OCI-LY3 (cell line): ENCODE data around the gene FCER2.

Experiments used
- H2AFZ ChIP-seq: fragments of 200-600, 300-600 bp; shearing (Covaris generic); 2 replicates; pipeline ENCODE4 v1.6.0; 2014; ENCODE audit warnings: antibody characterized with exemption, low read depth, low read length
- H3K27ac ChIP-seq: fragments of 200-600, 300-600 bp; sonication (generic); 2 replicates; pipeline ENCODE4 v1.5.1; 2014; ENCODE audit warnings: mild to moderate bottlenecking, low read length, moderate library complexity, mixed read lengths
- H3K27me3 ChIP-seq: fragments of 200-600, 300-600 bp; sonication (generic); 2 replicates; pipeline ENCODE4 v1.6.1; 2014; ENCODE audit warnings: low read depth, low read length, mixed read lengths
- H3K36me3 ChIP-seq: fragments of 200-600, 300-600 bp; sonication (generic); replicated peaks from 2 replicates; pipeline ENCODE3; 2014; ENCODE audit warnings: low read depth, low read length, mixed read lengths
- H3K4me1 ChIP-seq: fragments of 300-600, 200-600 bp; sonication (generic); 2 replicates; pipeline ENCODE4 v1.6.1; 2014; ENCODE audit warnings: low read length, mixed read lengths
- H3K4me2 ChIP-seq: fragments of 200-600, 300-600 bp; sonication (generic); 2 replicates; pipeline ENCODE4 v1.6.1; 2014; ENCODE audit warnings: low read length, mixed read lengths
- H3K4me3 ChIP-seq: fragments of 300-600, 200-600 bp; sonication (generic); 2 replicates; pipeline ENCODE4 v1.5.1; 2014; ENCODE audit warnings: antibody characterized with exemption, mild to moderate bottlenecking, low read length, moderate library complexity
- H3K79me2 ChIP-seq: fragments of 300-600, 200-600 bp; shearing (Covaris generic); 2 replicates; pipeline ENCODE4 v1.6.1; 2014; ENCODE audit warnings: mild to moderate bottlenecking, low read length, mixed read lengths
- H3K9ac ChIP-seq: fragments of 300-600, 200-600 bp; shearing (Covaris generic); 2 replicates; pipeline ENCODE4 v1.6.0; 2014; ENCODE audit warnings: mild to moderate bottlenecking, low read length, moderate library complexity
- H3K9me3 ChIP-seq: fragments of 200-600, 300-600 bp; shearing (Covaris generic); 2 replicates; pipeline ENCODE4 v1.6.1; 2014; ENCODE audit warnings: low read length, mixed read lengths; ENCODE audit not compliant: insufficient read depth
- H4K20me1 ChIP-seq: fragments of 200-600, 300-600 bp; sonication (generic); 2 replicates; pipeline ENCODE4 v1.6.1; 2016; ENCODE audit warnings: low read length, mixed read lengths; ENCODE audit not compliant: insufficient read depth
- CTCF ChIP-seq: fragments of 200-600, 300-600 bp; sonication (generic); IDR thresholded peaks from 2 replicates; pipeline ENCODE4 v1.5.1; 2014; ENCODE audit warnings: antibody characterized with exemption, low read length, low read depth
- EZH2phosphoT487 ChIP-seq: fragments of 200-600 bp; shearing (Covaris generic); IDR thresholded peaks from 2 replicates; pipeline ENCODE4 v1.6.1; 2018; ENCODE audit warnings: antibody characterized with exemption, mixed run types, low read depth

FCER2 gene

GRCh38 chr19:7674010-7675005 is 27.6 kb downstream of the FCER2 start:
- H3K79me2 ChIP-seq = no peaks in the 10 kb centered on the region
- H3K4me2 ChIP-seq = 0 out of 2 replicates have a peak overlapping the region, but pooled peaks have one; percentile 1
- no peak overlapping the region for H3K9ac ChIP-seq
- H4K20me1 ChIP-seq = no peaks in the 10 kb centered on the region
- peaks cover 48% of the 10 kb centered on the region for H3K27me3 ChIP-seq
- H3K27ac ChIP-seq = no peak overlapping the region
- no peak overlapping the region for H2AFZ ChIP-seq
- H3K4me3 ChIP-seq = no peak overlapping the region
- no peak for TF ChIP-seq CTCF
- no peak for TF ChIP-seq EZH2phosphoT487
- H3K36me3 ChIP-seq = no peaks in the 10 kb centered on the region
- peaks cover 5% of the 10 kb centered on the region for H3K4me1 ChIP-seq
- H3K9me3 ChIP-seq = no peaks in the 10 kb centered on the region

GRCh38 chr19:7672522-7672921 is 29.4 kb downstream of the FCER2 start:
- no peak for TF ChIP-seq CTCF
- TF ChIP-seq EZH2phosphoT487 = no peak
- Histone ChIP-seq H2AFZ (no peak overlapping the region), H3K4me1 (no peaks in the 10 kb centered on the region), H3K4me2 (no peak overlapping the region), H3K36me3 (no peaks in the 10 kb centered on the region), H3K9me3 (no peaks in the 10 kb centered on the region), H3K27me3 (peaks cover 43% of the 10 kb centered on the region), H3K9ac (no peak overlapping the region), H3K4me3 (no peak overlapping the region), H3K27ac (no peak overlapping the region), H4K20me1 (no peaks in the 10 kb centered on the region), H3K79me2 (no peaks in the 10 kb centered on the region)

- no peak overlapping the region for H3K4me3 ChIP-seq
- H3K27ac ChIP-seq = no peak overlapping the region
- no peaks in the 10 kb centered on the region for H3K36me3 ChIP-seq
- H4K20me1 ChIP-seq = no peaks in the 10 kb centered on the region
- no peaks in the 10 kb centered on the region for H3K9me3 ChIP-seq
- no peak overlapping the region for H2AFZ ChIP-seq
- H3K4me2 ChIP-seq = no peak overlapping the region
- peaks cover 26% of the 10 kb centered on the region for H3K27me3 ChIP-seq
- no peaks in the 10 kb centered on the region for H3K4me1 ChIP-seq
- no peak for TF ChIP-seq EZH2phosphoT487
- TF ChIP-seq CTCF = no peak
- no peak overlapping the region for H3K9ac ChIP-seq
- no peaks in the 10 kb centered on the region for H3K79me2 ChIP-seq
Observed at GRCh38 chr19:7670790-7671189, 31.1 kb downstream of the FCER2 start.

GRCh38 chr19:7670150-7670783 is 31.7 kb downstream of the FCER2 start:
- TF ChIP-seq CTCF = no peak
- no peak for TF ChIP-seq EZH2phosphoT487
- H2AFZ ChIP-seq = no peak overlapping the region
- no peaks in the 10 kb centered on the region for H4K20me1 ChIP-seq
- H3K4me1 ChIP-seq = no peaks in the 10 kb centered on the region
- H3K36me3 ChIP-seq = no peaks in the 10 kb centered on the region
- no peaks in the 10 kb centered on the region for H3K9me3 ChIP-seq
- no peak overlapping the region for H3K4me2 ChIP-seq
- H3K9ac ChIP-seq = no peak overlapping the region
- H3K4me3 ChIP-seq = no peak overlapping the region
- no peaks in the 10 kb centered on the region for H3K79me2 ChIP-seq
- H3K27ac ChIP-seq = no peak overlapping the region
- H3K27me3 ChIP-seq = peaks cover 22% of the 10 kb centered on the region
